Smooth muscle cell (in vitro differentiated cells): ENCODE results near the gene ADM2. TPM values are rescaled to one million over a fixed set of nuclear protein-coding genes. Genes with fewer than 3 reads are reported as not detected.

Experiments
- DNase-seq: peaks from one replicate; lab custom pipeline; 2025; ENCODE audit not compliant: unreplicated experiment; lab: John Stamatoyannopoulos, UW
- H2AFZ ChIP-seq: fragments of 200-600 bp; sonication (generic); 2 replicates; pipeline ENCODE4 v1.6.0; 2016; ENCODE audit warnings: antibody characterized with exemption, low read depth, mild to moderate bottlenecking
- H3F3A ChIP-seq: fragments of 200-600 bp; sonication (generic); 2 replicates; pipeline ENCODE4 v1.6.0; 2017; ENCODE audit warnings: antibody characterized with exemption, low read depth
- H3K27ac ChIP-seq: fragments of 200-600 bp; sonication (generic); 2 replicates; pipeline ENCODE4 v1.5.1; 2016; ENCODE audit warnings: low read depth, mild to moderate bottlenecking
- H3K27me3 ChIP-seq: fragments of 200-600 bp; sonication (generic); 2 replicates; pipeline ENCODE4 v1.6.1; 2016; ENCODE audit warnings: low read depth, mild to moderate bottlenecking
- H3K36me3 ChIP-seq: fragments of 200-600 bp; sonication (generic); 2 replicates; pipeline ENCODE4 v1.5.1; 2016; ENCODE audit warnings: low read depth
- H3K4me1 ChIP-seq: fragments of 200-600 bp; sonication (generic); 2 replicates; pipeline ENCODE4 v1.5.1; 2016; ENCODE audit warnings: low read depth
- H3K4me2 ChIP-seq: fragments of 200-600 bp; sonication (generic); 2 replicates; pipeline ENCODE4 v1.6.0; 2016; ENCODE audit warnings: mild to moderate bottlenecking
- H3K4me3 ChIP-seq: fragments of 200-600 bp; sonication (generic); 2 replicates; pipeline ENCODE4 v1.5.1; 2016; ENCODE audit warnings: mild to moderate bottlenecking
- H3K79me2 ChIP-seq: fragments of 200-600 bp; sonication (generic); 2 replicates; pipeline ENCODE4 v1.6.0; 2016; ENCODE audit warnings: low read depth, mild to moderate bottlenecking
- H3K9ac ChIP-seq: fragments of 200-600 bp; sonication (generic); 2 replicates; pipeline ENCODE4 v1.6.0; 2016; ENCODE audit warnings: low read depth
- H3K9me3 ChIP-seq: fragments of 200-600 bp; sonication (generic); replicated peaks from 2 replicates; pipeline ENCODE4 v1.5.1; 2016; ENCODE audit warnings: low read depth
- H4K20me1 ChIP-seq: fragments of 200-600 bp; sonication (generic); 2 replicates; pipeline ENCODE4 v1.6.0; 2016; ENCODE audit warnings: low read depth
- WGBS: methylation state at CpG from one replicate; pipeline ENCODE4 v1.1.7; 2016; ENCODE audit warnings: low lambda C conversion rate; 5-methylcytosine and 5-hydroxymethylcytosine counted together
- polyA plus RNA-seq: library from polyadenylated mRNA; unstranded; fragments of >200 nt; fragmentation: Nextera tagmentation; extraction: Ambion mirVana; gene quantifications from 2 replicates; pipeline ENCODE4 v1.2.1, GENCODE V29; 2016
- total RNA-seq: library from RNA; depleted of rRNA; stranded (reverse); fragments of >200 nt; gene quantifications from 2 replicates; pipeline ENCODE4 v1.2.3, GENCODE V29; 2014
- TF ChIP-seq, protein P1 (sequence below): fragments of 200-600 bp; sonication (generic); IDR thresholded peaks from 2 replicates; pipeline ENCODE4 v1.5.1; 2017; ENCODE audit warnings: borderline replicate concordance, mild to moderate bottlenecking, antibody characterized with exemption; ENCODE audit not compliant: insufficient read depth, poor library complexity, severe bottlenecking

ADM2 gene
- total and polyA plus RNA-seq, 2 experiments from 2014 or later = 4.1 to 15.8 TPM

DNA sequence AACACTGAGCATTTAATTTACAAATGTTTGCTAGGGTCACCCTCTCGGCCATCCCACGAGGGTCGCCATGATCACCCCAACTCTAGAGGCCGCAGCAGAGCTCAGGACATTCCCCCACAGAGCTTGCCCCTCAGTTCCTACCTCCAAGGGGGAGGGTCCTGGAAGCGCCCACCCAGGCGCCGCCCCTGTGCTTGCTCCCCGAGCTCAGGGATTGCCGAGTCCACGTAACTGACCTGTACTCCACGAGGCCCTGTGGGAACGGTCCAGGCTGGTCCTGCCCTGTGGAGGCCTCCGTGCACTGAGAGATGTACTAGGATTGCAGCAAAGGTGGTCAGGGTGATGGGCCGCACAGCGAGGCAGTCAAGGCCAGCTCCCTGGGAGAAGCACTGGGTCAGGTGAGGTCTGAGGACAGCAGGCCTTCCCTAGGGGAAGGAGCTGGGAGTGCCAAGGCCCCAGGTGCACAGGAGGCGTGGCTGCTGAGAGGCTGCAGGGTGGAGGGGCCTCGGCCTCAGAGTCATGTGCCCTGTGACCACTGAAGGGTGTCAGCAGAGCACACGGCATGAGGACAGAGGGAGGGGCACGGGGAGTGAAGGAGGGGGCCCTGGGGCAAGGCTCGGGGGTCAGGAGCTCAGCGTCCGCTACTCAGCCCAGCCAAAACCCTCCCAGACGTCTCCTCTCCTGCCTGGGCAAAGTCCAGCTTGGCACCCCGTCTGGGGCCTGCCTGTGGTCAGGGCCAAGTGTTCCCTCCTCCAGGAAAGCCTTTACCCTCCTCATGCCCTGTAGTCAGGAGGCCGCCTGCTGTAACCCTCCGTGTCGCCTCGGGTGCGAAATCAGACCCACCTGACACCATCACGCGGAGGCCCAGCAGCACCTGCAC is 2.9 kb downstream of the ADM2 start:
- Histone ChIP-seq H3K27ac (no peak overlapping the region), H3K79me2 (peaks cover 5% of the 10 kb centered on the region), H3K27me3 (no peaks in the 10 kb centered on the region), H3K4me1 (peaks cover 3% of the 10 kb centered on the region), H3F3A (peaks cover 5% of the 10 kb centered on the region), H3K9me3 (no peaks in the 10 kb centered on the region), H3K4me2 (no peak overlapping the region), H3K36me3 (no peaks in the 10 kb centered on the region), H3K4me3 (no peak overlapping the region), H2AFZ (no peak overlapping the region), H4K20me1 (no peaks in the 10 kb centered on the region), H3K9ac (no peak overlapping the region)
- TF ChIP-seq, protein P1, sequence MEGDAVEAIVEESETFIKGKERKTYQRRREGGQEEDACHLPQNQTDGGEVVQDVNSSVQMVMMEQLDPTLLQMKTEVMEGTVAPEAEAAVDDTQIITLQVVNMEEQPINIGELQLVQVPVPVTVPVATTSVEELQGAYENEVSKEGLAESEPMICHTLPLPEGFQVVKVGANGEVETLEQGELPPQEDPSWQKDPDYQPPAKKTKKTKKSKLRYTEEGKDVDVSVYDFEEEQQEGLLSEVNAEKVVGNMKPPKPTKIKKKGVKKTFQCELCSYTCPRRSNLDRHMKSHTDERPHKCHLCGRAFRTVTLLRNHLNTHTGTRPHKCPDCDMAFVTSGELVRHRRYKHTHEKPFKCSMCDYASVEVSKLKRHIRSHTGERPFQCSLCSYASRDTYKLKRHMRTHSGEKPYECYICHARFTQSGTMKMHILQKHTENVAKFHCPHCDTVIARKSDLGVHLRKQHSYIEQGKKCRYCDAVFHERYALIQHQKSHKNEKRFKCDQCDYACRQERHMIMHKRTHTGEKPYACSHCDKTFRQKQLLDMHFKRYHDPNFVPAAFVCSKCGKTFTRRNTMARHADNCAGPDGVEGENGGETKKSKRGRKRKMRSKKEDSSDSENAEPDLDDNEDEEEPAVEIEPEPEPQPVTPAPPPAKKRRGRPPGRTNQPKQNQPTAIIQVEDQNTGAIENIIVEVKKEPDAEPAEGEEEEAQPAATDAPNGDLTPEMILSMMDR = no peak
- DNase-seq = no peak
- 93% methylated on average over 25 of the region's 31 CpGs for WGBS

DNA sequence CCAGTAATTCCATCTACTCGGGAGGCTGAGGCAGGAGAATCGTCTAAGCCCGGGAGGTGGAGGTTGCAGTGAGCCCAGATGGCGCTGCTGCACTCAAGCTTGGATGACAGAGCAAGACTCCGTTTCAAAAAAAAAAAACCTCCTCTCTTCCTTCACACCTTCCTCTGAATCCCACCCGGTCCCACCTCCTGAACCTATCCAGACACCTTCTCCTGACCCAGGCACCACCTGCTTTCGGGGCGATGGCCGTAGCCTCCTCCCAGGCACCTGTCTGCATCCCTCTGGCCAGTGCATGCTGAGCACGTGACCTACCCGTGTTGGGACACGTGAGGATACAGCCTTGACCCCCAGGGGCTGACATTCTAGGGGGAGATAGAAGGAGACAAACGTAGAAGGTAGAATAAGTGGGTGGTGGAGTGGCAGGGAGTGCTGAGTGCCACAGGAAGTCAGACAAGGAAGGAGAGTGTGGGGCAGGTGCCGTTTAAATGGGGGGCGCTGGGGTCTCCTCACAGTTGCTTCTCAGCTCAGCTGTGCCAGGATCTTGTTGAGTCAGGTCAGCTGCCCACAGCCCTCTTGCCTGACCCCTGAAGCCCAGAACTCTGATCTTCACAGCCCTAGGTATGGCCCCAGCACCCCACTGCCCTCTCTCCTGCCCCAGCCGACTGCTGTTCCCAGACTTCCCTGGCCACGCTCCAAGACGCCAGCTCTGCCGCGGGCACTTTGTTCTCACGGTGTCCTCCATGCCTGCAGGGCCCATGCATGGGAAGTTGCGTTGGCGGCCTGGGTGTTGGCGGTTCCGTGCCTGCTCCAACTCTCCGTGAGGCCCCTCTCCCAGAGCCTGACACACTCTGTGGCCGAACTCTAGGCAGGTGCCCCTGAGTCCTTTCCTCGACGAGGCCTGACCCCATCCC is 4.1 kb downstream of the ADM2 start:
- H3F3A ChIP-seq = peaks cover 5% of the 10 kb centered on the region
- H3K4me2 ChIP-seq = no peak overlapping the region
- DNase-seq = no peak
- no peaks in the 10 kb centered on the region for H3K36me3 ChIP-seq
- no peaks in the 10 kb centered on the region for H3K27me3 ChIP-seq
- no peaks in the 10 kb centered on the region for H3K9me3 ChIP-seq
- 83% methylated on average over 29 of the region's 29 CpGs for WGBS
- no peaks in the 10 kb centered on the region for H4K20me1 ChIP-seq
- TF ChIP-seq, protein P1 = no peak
- H3K27ac ChIP-seq = no peak overlapping the region
- peaks cover 5% of the 10 kb centered on the region for H3K79me2 ChIP-seq
- H3K4me1 ChIP-seq = peaks cover 3% of the 10 kb centered on the region
- H3K4me3 ChIP-seq = no peak overlapping the region
- no peak overlapping the region for H3K9ac ChIP-seq
- H2AFZ ChIP-seq = no peak overlapping the region

DNA sequence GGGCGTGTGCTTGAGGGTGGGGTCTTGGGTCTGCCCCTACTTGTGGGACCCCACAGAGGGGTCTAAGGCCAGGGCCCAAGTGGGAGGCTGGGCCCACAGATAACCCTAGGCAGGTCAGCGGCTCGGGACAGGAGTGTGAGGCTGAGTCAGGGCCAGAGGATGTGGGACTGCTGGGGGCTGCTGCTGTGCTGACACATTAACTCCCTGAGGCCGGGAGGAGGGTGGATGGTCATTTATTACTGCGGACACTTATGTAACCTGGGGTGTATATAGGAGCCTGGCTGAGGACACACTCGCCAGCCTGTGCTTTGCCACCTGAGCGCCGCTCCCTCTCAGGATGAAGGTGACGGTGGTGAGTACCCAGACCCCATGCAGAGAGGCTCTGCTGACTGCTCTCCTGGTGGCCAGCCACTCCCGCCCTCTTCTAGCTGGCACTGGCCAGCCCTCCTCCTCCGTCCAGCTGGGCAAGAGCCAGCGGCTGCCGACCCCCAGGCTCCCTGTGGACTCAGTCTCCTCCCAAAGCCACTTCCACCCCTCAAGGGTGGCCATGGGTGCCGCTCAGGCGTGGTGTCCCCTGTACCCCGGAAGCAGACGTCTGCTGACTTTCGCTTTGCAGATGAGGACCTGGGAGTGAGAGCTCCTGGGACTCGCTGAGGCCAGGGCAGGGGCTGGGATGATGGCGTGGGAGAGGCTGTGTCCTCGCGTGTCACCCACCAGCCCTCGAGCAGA is 5.4 kb downstream of the ADM2 start, which contains the start of gene MIOX:
Gene MIOX (plus strand): TSS at position 299 of the 729 bp plus-strand sequence. CDS start 39 bp downstream, at position 338.
- Histone ChIP-seq H3K27ac (no peak within 1 kb of the TSS), H3F3A (peaks cover 5% of the 10 kb centered on the region), H2AFZ (no peak within 1 kb of the TSS), H3K4me2 (no peak within 1 kb of the TSS), H3K36me3 (no peaks in the 10 kb centered on the region), H3K27me3 (no peaks in the 10 kb centered on the region), H4K20me1 (no peaks in the 10 kb centered on the region), H3K79me2 (peaks cover 4% of the 10 kb centered on the region), H3K9ac (no peak within 1 kb of the TSS), H3K4me3 (no peak within 1 kb of the TSS), H3K9me3 (no peaks in the 10 kb centered on the region), H3K4me1 (peaks cover 3% of the 10 kb centered on the region)
- no peak for DNase-seq
- 78% methylated on average over 23 of the region's 23 CpGs for WGBS
- TF ChIP-seq, protein P1 = no peak
